GM21447 (cell line): Measurements from ENCODE around the gene AGAP4.
"Not testable (repeated sequence)": the region's sequence is repeated elsewhere in the genome, so short reads cannot be mapped to it uniquely, and the experiment has no call there.

ENCODE experiments used
- ATAC-seq: cut with Tn5 transposase; IDR thresholded peaks from one replicate; pipeline ENCODE4 v1.9.1; 2021; ENCODE audit not compliant: unreplicated experiment

The AGAP4 gene

GRCh38 chr10:45790694-45791426 is 56.4 kb downstream of the AGAP4 start:
- ATAC-seq = not testable (repeated sequence)

- not testable (repeated sequence) for ATAC-seq
These were observed 57.3 kb downstream of the AGAP4 start for GRCh38 chr10:45789991-45790390.

- ATAC-seq = not testable (repeated sequence)
These were observed 60.0 kb downstream of the AGAP4 start for GRCh38 chr10:45787212-45787741.

GRCh38 chr10:45786217-45786616 is 61.1 kb downstream of the AGAP4 start:
- ATAC-seq = not testable (repeated sequence)
